Measurements from ENCODE around the gene GNAT1.
"Not testable (repeated sequence)": the region's sequence is repeated elsewhere in the genome, so short reads cannot be mapped to it uniquely, and the experiment has no call there.

GNAT1 gene

GRCh38 chr3:50224639-50225038, 33.2 kb downstream of the GNAT1 start:
- no peak for DNase-seq

DNA sequence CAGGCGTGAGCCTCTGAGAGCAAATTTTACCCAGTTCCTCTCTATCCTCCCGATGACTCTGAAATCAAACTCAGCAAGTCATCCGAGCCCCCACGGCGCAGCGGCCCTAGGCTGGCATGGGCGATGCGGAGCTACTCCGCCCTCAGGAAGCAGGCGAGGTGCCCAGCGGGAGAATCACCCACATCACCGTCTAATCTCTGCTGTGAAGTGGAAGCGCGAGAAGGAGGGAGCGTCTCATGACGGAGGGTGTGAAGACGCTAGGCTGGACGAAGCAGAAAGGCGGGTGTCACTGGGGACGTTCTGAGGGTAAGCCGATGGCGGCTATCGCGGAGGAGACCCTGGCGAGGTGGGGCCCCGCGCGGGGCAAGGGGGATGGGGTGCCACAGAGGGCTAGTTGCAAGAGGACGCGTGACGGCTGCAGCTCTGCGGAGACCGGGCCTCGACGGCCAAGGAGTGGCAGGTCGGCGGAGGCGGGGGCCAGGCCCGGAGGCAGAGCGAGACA, 35.5 kb downstream of the GNAT1 start:
- peak; percentile 88 for DNase-seq

GRCh38 chr3:50227390-50228183, 36.2 kb downstream of the GNAT1 start:
- peak; percentile 96 for DNase-seq

DNA sequence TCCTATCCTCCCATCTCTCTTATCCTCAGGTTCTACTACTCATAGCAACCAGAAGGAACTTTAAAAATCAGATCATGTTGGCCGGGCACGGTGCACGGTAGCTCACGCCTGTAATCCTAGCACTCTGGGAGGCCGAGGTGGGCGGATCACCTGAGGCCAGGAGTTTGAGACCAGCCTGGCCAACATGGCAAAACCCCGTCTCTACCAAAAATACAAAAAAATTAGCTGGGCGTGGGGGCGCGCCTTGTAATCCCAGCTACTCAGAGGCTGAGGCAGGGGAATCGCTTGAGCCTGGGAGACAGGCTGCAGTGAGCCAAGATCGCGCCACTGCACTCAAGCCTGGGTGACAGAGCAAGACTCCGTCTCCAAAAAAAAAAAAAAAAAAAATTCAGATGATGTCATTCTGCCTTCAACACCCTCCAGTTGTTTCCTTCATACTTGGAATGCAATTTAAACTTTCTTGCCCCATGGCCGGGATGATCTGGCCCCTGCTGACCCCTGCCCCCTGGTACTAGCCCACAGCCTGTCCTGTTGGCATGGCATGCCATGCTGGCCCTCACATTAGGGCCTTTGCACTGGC, 36.9 kb downstream of the GNAT1 start:
- DNase-seq = not testable (repeated sequence)

GRCh38 chr3:50229490-50229889, 38.1 kb downstream of the GNAT1 start:
- DNase-seq = no peak

DNA sequence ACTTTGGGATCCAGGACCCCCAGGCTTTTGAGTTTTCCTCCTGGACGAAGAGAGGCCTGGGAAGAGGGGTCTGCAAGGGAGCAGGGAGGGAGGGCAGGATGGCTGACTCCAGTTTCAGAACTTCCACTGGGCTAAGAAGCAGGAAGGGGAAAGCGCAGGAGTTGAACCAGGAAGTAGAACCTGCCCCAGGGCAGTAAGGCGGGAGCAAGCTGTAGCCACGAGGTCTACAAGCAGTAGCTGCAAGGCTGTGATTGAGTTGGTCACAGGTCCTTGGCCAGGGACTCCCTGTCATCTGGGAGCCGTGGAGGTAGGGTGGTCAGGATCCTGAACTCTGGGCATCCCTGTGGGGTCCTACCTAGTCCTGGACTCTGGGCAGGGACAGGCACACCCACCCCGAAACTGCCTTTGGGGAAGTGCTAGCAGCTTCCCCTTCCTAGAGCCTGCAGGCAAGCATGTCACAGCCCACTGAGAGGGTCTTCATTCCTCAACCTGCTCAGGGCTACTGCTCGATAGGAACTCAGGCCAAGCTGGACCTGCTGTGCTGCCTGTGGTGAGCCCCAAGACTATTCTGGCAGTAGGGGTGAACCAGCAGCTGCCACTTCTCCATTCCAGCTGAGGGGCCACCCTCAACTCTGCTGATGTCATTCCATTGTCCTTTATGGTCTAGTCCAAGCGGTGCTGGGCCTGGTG, 38.8 kb downstream of the GNAT1 start:
- DNase-seq = no peak

DNA sequence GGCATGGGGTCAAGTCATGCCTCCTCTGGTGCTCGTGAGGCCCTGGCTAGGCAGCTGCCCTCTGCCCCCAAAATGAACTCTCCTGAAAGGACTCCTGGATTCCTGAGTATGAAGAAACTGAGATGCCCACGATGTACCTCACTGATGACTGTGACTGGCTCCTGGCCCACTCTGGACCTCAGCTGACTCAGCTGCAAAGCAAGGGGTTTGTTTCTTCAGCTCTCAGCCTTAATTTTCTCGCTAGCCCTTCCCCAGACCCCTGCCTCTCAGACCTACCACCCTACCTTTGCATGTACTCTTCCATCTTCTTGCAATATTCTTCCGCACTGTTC, 39.4 kb downstream of the GNAT1 start:
- no peak for DNase-seq

DNA sequence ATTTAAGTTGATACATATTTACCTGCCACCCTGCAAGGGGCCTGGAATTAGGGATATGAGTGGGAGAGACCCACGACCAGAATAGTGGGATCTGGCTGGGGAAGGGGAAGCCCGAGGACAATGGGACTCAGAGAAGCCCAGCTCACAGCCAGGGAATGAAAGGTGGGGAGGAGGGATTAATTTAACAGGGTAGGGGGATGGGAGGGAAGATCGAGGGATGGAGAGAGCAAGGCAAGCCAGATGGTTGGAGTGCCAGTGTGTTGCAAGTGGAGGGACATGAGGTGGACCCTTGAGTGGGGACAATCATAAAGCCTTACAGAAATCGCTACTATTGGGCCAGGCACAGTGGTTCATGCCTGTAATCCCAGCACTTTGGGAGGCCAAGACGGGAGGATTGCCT, 40.2 kb downstream of the GNAT1 start:
- no peak for DNase-seq

DNA sequence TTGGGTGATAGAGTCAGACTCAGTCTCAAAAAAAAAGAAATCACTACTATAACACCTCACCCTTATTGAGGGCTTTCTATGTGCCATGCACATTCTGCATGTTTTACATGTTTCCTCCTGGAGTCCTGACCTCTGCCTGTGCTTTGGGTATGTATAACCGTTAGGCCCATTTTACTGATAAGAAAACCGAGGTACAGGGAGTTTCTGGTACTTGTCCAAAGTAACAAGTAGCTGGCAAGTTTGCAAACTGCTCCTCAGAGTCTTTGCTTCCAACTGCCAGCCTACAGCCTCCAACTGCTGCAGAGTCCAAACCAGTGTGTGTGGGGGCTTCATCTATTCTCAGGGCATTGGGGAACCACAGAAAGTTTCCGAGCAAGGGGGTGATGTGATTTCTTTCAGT, 40.9 kb downstream of the GNAT1 start:
- no peak for DNase-seq

- DNase-seq = peak; percentile 83
Measured at GRCh38 chr3:50233176-50233575, 41.8 kb downstream of the GNAT1 start.

DNA sequence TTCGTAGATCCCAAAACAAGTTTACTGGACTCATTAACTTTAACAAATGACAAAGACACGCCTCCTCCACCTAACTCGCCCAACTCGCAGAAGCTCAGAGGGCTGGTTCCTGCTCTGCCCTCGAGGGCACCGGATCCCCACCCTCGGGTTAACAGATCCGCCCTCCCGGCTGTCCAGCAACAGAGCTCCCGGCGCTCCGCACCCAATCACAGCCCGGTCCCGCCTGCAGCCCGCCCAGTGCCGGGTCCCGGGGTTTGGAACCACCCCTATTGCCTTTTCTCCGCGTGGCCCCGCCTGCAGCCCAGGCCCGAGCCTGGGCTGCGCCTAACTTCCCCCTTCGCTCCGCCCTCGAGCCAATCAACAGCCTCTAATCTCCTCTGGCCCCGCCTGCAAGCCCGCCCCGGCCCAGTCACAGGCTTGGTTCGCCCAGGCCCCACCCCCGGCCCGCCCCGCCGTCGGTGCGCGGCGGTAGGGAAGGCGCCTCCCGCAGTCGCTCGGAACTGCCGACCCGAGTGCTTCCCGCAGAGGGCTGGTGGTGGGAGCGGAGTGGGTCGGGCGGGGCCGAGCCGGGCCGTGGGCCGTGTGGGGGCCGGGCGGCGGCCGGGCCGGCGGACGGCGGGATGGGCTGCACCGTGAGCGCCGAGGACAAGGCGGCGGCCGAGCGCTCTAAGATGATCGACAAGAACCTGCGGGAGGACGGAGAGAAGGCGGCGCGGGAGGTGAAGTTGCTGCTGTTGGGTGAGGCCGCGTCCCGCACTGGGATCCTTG, 44.5 kb downstream of the GNAT1 start, which contains the start of gene GNAI2:
GNAI2 (plus strand) TSS at position 489 of the 768 bp plus-strand sequence; CDS start at position 621, 132 bp downstream.
- peak; percentile 99 for DNase-seq

- DNase-seq = no peak
Measured at GRCh38 chr3:50236484-50237132, 45.2 kb downstream of the GNAT1 start.

DNA sequence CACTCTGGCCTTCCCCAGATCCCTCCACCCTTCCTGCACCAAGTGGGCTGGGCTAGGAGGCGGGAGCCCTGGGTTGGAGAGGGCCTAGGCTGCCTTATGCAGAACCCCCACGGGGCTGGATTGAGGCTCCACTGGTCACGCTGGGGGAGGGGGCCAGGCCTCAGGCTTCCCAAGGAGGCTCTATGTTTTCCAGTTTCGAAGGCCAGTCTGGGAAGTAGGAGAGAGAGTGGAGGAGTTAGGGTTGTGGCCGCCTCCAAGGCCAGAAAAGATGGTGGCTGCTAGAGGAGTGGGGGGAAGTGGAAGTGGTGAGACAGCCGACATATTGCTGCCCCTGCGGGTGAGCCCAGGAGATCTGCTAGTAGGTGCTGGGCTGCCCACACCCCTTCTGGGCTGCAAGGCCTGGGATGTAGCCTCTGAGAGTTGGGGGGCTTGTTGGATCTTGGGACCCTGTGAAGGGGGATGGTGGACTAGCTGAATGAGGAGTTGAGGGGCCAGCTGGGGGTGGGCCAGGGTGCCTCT, 45.8 kb downstream of the GNAT1 start:
- peak; percentile 67 for DNase-seq

- DNase-seq = peak; percentile 81
Measured at GRCh38 chr3:50237754-50238548, 46.5 kb downstream of the GNAT1 start.

GRCh38 chr3:50238549-50239026, 47.2 kb downstream of the GNAT1 start:
- DNase-seq = no peak

DNA sequence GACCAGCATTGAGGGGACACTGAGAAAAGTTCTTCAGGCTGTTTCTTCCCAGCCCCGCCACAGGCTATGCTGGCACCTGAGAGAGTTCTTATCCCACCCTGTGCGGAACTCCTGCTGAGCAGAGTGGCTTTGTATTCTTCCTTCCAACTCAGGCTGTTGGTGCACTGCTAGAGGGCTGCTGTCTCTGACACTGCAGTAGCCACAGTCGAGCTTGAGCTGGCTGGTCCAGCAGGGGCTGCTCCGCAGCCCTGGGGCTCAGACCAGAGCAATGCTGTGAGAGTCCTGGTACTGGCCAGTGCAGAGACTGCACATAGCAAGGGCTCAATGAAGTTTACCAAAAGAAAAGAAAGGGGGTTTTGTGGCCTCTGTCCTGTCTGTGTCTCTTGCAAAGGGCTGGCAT, 48.2 kb downstream of the GNAT1 start:
- DNase-seq = no peak

DNA sequence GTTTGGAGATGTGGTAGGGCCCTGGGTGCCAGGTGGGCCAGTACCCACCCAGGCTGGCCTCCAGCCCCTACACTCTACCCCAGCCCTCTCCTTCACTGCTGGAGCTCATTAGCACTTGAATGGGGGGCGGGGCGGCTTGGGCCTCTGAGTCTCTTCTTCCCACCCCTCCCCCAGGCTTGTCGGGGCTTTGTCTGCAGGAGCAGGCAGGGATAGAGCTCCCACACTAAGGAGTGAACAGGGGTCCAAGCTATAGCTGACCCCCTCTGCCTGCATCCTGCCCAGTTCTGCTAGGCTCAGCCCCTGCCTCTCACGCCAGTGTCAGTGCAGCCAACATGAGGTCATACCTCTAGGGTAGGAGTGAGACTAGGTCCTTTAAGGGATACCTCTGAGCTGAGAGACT, 49.8 kb downstream of the GNAT1 start:
- DNase-seq = peak; percentile 95

DNA sequence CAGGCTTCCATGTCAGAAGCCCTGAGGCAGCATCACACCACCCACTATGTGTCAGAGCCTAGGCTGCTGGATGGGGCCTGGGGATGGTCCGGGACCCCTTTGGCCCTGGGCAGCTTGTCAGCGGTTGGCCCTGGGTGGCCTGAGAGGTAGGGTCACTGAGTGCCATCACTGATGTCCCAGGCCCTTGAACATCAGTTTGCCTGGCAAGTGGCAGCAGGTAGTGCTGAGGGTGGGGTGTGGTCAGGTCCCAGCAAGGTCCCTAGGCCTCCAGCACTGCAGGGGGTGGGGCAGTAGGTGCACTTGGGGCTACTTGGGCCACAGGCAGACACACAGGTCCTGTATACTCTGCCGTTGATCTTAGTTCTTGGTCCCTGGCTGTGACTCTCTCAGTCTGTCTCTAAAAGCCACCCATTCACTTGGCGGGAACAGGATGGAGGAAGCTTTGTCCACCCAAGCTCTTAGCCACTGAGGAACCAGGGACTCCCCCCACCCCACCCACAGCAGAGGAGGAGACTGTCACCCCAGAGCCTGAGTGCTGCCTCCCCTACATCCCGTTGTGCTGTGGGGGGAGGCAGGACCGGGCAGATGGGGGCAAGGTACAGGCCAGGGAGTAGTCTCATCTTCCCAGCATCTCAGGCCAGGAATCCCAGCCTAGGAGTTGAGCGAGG, 50.4 kb downstream of the GNAT1 start:
- DNase-seq = no peak

DNA sequence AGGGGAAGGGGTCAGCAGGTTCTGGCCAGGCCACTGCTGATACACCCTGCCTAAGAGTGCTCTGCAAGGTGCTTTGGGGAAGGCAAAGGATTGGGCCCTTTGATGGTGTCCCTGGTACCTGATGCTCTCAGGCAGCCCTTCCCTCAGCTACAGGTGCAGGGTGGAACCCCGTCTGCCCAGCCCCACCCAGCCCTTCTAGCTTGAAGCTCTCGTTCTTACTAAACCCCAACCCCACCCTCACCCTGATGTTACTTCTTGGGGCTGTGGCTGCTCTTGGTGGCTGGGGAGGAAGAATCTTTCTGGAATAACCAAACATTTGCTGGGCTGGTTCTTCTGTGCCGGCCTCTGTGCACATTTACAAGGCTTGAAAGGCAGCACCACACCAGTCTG, 51.0 kb downstream of the GNAT1 start:
- no peak for DNase-seq

- DNase-seq = no peak
Measured at GRCh38 chr3:50242851-50243542, 51.6 kb downstream of the GNAT1 start.
